GM12874 (cell line): ENCODE measurements around the gene PRDM12.

Experiments
- CTCF ChIP-seq: IDR thresholded peaks from 2 replicates; pipeline ENCODE4 v1.5.1; 2011; ENCODE audit warnings: low read depth, mild to moderate bottlenecking, control low read depth, low read length, moderate library complexity; ENCODE audit not compliant: insufficient read depth

Gene PRDM12

DNA sequence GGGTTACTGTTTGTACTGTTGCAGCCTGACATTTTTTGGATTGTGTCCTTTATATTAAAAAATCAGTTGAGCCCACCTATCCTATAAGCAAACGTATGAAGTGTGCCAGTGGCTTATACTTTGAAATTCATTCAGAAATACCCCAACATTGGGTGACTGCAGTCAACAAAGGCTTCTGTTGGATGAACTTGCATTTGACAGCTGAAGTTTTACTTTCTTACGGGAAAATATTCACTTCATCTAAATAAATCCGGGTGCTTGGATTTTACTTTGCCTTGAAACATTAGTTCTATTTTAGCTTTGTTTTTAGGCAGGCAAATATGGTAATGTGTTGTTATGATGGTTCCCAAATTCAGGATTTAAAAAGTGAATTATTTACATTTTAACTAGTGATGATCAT, 50.9 kb downstream of the PRDM12 start:
- no peak for TF ChIP-seq CTCF

- no peak for TF ChIP-seq CTCF
Measured at GRCh38 chr9:130718562-130718961, 54.2 kb downstream of the PRDM12 start.

DNA sequence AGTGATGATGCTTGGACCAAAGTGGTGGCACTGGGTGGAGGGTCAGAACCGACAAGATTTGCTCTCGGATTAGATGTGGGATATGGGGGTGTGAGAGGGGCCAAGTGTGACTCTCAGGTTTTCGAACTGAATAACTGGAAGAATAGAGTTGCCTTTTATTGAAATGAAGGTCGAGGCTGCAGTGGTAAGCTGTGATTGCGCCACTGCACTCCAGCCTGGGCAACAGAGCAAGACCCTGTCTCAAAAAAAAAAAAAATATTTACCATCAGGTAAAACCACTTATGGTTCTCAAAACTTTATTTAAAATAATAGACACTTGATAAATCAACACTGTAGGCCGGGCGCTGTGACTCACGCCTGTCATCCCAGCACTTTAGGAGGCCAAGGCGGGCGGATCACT, 56.4 kb downstream of the PRDM12 start:
- no peak for TF ChIP-seq CTCF

GRCh38 chr9:130728721-130729120, 64.3 kb downstream of the PRDM12 start:
- TF ChIP-seq CTCF, result no peak

DNA sequence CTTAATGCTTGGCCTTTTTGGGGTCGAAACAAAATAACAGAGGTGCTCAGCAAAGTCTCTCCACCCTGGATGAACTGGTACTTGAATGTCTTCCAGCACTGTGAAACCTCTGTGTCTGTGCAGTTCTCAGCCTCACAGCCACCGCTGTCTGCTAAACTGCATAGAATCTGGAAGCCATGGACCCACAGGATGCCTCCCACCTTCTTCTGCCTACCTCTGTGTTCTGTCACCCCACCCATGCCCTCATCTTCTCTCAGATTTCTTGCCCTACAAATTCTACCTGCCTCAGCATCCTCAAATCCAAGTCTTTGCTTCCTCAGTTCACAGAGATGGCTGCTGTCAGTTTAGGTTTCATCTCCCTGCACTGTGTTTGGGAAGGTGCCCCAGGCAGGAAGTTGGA, 64.8 kb downstream of the PRDM12 start:
- no peak for TF ChIP-seq CTCF

DNA sequence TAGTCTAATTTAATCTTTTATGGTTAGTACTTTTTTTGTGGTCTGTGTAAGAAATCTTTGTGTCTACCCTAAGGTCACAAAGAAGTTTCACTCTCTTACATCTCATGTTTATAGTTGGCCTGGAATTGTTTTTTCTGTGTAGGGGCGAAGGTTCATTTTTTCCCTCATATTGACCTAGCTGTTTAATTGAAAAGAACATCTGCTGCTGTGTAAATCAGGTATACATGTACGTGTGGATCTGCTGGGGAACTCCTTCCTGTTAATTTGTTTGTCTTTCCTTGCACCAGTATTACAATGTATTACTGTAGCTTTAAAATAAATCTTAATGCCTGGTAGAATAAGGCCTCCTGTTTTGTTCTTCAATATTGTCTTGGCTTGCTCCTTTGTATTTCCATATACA, 67.0 kb downstream of the PRDM12 start:
- no peak for TF ChIP-seq CTCF

GRCh38 chr9:130732136-130732535, 67.7 kb downstream of the PRDM12 start:
- TF ChIP-seq CTCF, result no peak
